SU-DHL-6 (cell line): Measurements from ENCODE around the gene MAP7.

Experiments
- CTCF ChIP-seq: fragments of 200-600 bp; sonication (generic); IDR thresholded peaks from one replicate; pipeline ENCODE4 v1.5.1; 2017; ENCODE audit warnings: antibody characterized with exemption, mild to moderate bottlenecking, low read length, moderate library complexity; ENCODE audit not compliant: insufficient read depth, poor library complexity, severe bottlenecking
- EZH2phosphoT487 ChIP-seq: fragments of 200-600 bp; sonication (generic), shearing (Covaris generic); conservative IDR thresholded peaks from 2 replicates; pipeline ENCODE4 v1.6.1; 2018; ENCODE audit warnings: mild to moderate bottlenecking, antibody characterized with exemption, low read length, moderate library complexity, mixed read lengths

GRCh38 chr6:136415351-136416007 is 134.7 kb downstream of the MAP7 start:
- TF ChIP-seq CTCF (no peak), EZH2phosphoT487 (no peak)
